LoVo (cell line): ENCODE measurements around the gene TXLNA.
"Not testable (repeated sequence)": the region's sequence is repeated elsewhere in the genome, so short reads cannot be mapped to it uniquely, and the experiment has no call there.

ENCODE experiments used
- DNase-seq: peaks from one replicate; pipeline ENCODE4 v3.0.0-alpha.2; 2016; ENCODE audit warnings: low spot score

Gene TXLNA

DNA sequence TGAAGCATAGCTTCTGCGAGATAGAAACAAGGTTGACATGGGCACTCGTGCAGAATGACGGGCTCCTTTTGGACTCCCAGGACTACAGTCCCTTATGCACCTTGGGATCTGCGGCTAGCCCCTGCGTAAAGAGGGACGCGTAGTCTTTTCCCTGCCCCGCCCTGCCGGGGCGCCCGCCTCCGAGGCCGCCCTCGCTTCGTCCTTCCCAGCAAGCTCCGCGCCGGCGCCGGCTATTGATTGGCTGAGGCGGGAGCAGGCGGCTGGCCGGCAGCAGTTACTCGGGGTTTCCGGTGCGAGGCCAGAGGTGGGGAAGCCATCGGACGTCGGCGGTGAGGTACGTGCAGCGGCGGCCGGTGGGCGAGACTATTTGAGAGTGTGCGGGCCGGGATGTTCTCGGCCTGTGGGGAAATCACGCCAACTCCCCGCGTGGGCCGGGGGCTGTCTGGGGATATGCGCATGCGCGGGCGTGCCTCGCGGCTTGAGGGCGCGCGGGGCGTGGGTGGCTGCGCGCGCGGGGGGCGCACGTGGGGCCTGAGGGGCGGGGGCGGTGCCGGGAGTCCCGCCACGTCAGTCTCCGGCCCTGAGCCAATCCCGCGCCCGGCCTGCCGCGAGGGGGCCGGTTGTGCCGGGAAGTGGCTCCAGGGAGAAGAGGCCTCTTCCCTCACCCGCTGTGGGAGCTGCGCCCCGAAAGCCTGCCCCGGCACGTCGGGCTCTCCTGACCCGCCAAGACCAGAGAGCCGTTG, at the start of gene TXLNA:
TXLNA (plus strand) TSS at position 233 of the 743 bp plus-strand sequence. CDS start 671 bp downstream, outside the sequence.
- peak; percentile 93 for DNase-seq

DNA sequence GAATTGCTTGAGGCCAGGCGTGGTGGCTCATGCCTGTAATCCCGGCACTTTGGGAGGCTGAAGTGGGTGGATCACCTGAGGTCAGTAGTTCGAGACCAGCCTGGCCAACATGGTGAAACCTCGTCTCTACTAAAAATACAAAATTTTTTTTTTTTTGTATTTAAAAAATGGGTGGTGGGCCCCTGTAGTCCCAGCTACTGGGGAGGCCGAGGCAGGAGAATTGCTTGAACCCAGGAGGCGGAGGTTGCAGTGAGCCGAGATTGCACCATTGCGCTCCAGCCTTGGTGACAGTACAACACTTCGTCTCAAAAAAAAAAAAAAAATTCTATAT, 45.6 kb upstream of the TXLNA start:
- not testable (repeated sequence) for DNase-seq

DNA sequence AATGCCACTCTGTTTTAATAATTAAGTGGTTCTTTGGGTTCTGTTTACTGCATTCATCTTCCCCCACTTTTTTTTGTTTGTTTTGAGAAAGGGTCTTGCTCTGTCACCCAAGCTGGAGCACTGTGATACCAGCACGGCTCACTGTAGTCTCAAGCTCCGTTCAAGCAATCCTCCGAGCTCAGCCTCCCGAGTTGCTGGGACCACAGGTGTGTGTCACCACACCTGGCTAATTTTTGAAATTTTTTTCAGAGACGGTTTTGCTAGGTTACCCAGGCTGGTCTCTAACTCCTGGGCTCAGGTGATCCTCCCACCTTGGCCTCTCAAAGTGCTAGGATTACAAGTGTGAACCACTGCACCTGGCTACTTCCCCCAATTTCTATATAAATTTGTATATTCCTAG, 42.4 kb upstream of the TXLNA start:
- DNase-seq, result no peak

DNA sequence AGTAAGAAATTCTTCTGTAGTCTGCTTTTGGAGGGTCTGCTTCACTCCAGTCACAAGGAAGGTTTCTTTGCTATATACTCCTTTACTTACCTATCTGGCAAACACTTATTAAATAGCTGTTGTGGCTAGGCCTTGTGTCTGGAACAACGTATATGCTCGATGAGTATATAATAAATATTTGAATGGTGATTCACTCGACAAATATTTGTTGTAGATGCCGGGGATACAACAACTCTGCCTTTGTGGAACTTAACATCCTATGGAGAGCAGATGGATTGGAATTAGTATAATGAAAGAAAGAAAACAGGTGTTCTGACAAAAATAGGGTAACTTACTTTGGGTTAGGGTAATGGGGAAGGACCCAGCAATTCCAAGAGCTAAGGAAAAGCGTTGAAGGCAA, 40.5 kb upstream of the TXLNA start:
- peak; percentile 53 for DNase-seq

DNA sequence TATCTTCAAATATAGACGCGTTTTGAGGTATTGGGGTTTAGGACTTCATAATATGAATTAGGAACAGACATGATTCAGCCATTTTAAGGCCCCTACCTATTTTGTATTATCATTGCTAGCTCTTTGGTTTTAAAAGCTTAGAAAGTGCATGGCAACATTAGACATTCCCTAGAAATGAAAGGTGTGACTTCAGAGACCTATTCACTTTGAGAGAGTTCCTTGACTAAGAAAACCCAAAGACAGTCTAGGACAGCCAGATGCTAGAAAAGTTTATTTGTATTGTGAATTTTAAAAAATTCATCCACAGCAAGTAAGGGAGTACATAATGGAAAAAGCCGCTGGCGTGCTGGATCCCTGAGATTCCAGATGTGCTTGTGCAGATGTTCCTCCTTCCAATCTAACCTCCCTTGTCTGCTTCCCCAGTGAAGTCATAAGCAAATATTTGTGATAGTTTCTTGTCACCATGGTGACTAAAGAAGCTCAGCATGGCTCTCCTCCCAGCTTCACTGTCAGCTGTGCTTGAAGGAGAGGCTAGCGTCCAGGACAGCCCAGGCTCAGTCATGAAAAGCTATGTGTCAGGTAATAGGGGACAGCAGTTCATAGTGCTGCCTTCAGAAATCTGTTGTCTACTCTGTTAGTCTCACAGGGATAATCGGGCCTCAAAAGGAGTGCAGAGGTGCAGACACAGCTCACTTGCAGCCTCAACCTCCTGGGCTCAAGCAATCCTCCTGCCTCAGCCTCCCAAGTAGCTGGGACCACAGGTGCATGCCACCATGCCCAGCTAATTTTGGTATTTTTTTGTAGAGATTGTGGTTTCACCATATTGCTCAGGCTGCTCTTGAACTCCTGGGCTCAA, 36.8 kb upstream of the TXLNA start:
- no peak for DNase-seq

DNA sequence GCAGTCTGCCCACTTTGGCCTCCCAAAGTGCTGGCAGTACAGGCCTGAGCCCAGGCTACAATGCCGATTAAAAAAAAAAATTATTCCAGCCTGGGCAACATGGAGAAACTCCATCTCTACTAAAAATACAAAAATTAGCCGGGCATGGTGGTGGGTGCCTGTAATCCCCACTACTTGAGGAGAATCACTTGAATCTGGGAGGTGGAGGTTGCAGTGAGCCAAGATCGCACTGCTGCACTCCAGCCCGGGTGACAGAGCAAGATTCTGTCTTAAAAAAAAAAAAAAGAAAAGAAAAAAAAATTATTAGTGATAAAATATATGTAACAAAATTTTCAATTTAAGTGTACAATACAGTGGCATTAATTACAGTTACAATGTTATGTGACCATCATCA, 36.2 kb upstream of the TXLNA start:
- DNase-seq, result not testable (repeated sequence)

DNA sequence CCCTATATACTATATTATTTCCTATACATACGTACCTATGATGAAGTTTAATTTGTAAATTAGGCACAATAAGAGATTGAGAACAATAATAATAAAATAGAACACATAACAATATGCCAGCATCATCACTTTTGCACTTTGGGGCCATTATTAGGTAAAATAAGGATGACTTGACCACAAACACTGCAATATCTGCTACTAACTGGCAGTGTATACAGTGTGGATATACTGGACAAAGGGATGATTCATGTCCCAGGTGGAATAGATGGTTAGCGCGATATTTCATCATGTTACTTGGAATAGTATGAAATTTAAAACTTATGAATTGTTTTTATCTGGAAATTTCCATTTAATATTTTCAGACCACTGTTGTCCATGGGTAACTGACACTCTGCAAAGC, 35.4 kb upstream of the TXLNA start:
- no peak for DNase-seq

DNA sequence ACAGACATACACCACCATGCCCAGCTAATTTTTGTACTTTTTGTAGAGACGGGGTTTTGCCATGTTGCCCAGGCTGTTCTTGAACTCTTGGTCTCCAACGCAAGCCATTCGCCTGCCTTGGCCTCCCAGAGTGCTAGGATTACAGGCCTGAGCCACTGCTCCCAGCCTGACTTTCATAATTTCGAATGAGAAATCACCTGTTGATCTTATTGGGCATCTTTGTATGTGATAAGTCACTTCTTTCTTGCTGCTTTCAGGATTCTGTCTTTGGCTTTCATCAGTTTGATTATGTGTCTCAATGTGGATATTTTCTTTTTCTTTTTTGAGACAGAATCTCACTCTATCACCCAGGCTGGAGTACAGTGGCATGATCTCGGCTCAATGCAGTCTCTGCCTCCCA, 31.7 kb upstream of the TXLNA start:
- not testable (repeated sequence) for DNase-seq

DNA sequence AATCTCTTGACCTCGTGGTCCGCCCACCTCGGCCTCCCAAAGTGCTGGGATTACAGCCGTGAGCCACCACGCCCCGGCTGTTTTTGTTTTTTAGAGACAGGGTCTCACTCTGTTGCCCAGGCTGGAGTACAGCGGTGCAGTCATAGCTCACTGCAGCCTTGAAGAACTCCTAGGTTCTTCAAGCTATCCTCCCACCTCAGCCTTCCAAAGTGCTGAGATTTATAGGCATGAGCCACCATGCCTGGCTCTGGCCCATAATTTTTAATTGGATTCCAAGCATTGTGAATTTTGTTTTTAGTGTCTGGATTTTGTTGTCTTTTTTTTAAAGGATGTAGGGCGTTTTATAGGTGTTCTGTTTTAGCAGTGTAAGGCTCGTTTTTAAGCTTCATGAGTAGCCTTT, 28.6 kb upstream of the TXLNA start:
- DNase-seq, result no peak

DNA sequence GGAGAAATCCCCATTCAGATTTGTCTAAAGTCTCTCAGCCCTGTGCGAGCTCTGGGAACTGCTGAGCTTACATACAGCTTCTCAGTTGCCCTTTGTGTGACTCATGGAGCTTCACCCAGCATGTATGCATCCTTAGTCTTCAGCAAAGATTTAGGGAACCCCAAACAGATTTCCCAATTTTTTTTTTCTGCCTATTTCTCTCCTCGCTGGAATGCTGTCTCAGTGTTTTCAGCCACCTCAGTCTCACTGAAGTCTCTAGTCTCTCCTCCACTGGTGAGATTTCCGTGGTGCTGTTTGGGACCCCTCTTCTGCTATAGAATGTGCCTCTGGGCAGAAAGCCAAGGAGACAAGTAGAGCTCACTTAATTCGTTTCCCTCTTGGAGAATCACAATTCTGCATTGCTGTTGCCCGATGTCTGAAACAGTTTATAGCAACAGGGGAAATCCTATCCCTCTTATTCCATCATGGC, 28.1 kb upstream of the TXLNA start:
- DNase-seq, result no peak

DNA sequence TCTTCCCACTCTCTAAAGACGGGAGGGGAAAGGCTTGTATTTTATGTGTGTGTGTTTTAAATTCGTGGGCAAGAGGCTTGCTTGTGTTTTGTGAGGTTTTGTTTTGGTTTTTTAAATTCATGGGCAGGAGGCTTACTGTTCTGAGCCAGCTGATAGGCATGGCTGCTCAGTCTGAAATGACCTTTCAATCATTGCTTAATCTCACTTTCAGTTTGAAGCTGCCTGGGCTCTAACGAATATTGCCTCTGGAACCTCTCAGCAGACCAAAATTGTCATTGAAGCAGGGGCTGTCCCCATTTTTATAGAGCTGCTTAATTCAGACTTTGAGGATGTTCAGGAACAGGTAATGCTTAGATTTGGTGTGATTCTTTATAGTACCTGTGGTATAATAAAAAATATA, 20.3 kb upstream of the TXLNA start:
- DNase-seq, result no peak

DNA sequence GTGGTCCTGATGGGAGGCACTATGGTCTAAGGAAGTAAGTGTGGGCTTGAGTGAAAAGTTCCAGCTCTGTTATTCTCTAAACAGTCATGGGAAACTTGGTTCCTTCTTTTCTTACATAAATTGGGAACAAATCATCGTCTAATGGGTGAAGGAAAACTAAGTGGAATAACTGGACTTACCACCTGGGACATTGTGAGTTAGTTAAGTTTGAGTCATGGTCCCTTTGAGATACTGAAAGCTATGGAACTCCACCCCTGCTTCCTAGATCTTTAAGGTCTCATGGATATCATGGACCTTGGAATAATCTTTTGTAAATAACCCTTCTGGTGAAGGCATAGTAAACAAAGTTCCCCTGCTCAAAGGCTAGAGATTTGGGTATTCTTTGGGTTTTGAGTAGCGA, 16.1 kb upstream of the TXLNA start:
- DNase-seq, result no peak

DNA sequence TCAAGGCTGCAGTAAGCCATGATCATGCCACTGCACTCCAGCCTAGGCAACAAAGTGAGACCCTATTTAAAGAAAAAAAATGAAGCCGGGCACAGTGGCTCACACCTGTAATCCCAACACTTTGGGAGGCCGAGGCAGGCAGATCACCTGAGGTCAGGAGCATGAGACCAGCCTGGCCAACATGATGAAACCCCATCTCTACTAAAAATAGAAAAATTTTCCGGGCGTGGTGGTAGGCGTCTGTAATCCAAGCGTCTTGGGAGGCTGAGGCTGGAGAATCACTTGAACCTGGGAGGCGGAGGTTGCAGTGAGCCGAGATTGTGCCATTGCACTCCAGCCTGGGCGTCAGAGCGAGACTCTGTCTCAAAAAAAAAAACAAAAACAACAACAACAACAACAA, 13.8 kb upstream of the TXLNA start:
- not testable (repeated sequence) for DNase-seq

DNA sequence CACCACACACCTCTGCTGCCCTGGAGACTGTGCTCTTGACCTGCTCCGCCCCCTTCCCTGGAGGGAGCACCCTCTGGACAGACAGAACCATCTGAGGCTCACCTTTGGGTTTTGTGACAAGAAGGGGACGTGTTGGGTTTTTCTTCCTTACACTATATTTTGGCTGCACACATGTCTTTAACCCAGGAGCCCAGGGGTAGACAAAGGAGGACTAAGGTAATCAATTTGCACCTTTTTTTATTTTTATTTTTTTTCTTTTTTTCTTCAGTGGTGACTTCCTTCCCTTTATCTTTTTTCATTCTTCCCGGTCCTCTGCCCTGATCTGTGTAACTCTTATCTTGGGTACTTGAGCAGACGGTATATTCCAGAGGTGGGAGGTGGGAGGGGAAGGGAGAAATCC, 8.5 kb upstream of the TXLNA start:
- no peak for DNase-seq

DNA sequence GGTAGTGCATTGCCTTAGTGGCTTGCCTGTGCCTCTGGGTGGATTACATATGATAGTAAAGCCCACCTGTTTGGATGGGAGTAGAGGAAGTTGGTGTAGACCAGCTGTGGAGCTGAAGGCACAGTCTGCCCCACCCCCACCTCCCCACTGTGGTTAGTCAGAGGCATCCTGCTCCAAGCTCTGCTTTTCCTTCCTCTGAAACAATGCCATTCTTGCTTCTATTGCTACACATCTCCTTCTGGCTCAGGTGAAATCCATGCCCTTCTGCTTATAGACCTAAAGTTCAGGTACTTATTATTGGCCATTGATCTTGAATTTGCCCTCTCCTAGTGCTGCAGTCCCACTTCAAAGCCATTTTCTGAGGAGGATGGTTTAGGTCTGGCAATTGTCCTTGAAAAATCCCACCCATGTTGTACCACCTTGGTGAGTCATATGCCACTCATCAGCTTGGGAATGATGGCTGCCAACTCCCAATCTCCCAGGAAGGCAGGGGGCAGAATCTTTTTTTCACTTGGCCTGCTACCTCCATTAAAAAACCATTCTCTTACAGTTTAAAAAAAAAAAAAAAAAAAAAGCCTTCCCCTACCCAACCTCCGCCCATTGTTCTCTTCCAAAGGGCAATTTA, 6.7 kb upstream of the TXLNA start:
- DNase-seq, result no peak

DNA sequence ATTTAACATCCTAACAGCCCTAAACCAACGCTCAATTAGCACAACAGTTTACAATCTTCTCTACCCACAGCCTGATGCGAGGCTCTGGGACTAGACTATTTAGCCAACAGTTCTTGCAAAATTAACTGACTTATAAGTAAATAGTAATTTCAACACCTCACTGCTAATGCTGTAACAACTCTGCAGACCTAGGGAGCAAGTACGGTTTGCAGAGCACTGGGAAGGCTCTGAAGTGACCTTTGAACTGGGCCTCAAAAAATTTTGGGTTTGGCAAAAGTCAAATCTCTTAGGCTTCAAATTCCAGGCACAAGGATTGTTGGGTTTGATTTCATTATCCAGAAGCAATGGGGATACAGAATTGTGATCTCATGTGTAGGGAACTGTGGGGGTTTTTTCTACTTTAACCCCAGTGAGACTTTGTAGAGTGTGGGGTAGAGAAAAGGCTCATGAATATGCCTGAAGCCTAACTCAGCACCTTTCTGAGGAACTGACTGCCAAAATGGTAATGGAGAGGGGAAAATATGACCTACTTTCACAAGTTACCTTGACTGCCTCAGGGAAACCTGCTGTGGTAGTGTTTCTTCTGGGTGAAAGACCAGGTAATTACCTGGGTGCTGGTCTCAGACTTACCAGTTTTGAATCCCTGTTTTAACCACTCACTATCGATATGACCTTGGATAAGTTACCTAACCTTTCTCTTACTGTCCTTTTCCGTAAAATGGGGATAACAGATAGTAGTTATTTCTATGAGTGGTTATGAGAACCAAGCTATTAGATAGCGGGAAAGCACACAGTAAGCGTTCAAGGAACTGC, 889 bp upstream of the TXLNA start:
- DNase-seq, result no peak

DNA sequence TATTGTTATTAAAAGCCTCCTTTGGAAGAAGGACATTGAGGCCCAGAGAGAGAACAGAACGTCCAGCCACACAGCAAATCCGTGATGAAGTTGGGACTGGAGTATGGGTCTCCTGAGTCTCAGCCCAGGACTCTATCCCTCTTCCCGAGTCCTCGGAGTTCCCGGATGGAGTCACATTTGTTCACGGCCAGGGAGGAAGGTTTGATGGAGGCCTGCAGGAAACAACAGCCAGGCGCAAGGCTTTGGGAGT, 357 bp upstream of the TXLNA start:
- DNase-seq, result no peak

DNA sequence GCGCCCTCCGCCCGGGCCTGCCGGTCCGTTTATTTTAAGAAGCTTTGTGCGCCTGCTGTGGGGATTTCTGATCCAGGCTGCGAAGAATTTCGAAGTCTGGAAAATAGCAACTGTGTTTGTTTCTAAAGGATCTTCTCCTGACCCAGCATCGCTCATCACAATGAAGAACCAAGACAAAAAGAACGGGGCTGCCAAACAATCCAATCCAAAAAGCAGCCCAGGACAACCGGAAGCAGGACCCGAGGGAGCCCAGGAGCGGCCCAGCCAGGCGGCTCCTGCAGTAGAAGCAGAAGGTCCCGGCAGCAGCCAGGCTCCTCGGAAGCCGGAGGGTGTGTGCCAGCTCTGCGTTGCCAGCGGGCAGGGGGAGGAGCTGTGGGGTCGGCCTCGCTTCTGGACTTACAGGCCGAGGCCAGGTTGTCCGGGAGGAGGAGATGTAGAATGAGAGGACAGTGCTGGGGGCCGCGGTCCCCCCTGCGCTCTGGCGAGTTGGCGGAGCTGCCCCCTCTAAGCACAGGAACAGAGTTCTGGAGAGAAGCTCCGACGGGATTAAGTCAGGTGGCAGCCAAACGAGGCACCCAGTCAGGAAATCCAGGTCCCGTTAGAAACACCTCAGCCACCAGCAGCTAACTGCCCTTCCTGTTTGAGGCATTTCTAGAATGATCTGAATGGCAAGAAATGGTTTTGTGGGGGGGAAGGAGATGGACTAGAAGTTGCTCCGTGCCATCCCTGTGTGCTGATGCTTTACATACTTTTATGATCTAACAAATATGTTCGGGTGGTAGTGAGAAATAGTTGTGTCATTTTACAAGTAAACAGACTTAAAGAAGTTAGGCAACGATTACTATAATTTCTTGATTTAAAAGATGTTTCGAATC, 948 bp downstream of the TXLNA start:
- peak; percentile 25 for DNase-seq

DNA sequence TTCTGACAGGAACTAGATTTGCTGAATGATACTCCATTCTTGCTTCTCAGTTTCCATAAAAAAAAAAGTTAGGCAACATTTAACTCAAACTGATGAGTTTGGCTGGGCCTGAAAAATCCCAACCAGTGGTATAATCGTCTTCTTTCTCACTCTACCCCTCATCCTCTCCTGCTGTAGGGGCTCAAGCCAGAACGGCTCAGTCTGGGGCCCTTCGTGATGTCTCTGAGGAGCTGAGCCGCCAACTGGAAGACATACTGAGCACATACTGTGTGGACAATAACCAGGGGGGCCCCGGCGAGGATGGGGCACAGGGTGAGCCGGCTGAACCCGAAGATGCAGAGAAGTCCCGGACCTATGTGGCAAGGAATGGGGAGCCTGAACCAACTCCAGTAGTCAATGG, 1.6 kb downstream of the TXLNA start:
- no peak for DNase-seq

DNA sequence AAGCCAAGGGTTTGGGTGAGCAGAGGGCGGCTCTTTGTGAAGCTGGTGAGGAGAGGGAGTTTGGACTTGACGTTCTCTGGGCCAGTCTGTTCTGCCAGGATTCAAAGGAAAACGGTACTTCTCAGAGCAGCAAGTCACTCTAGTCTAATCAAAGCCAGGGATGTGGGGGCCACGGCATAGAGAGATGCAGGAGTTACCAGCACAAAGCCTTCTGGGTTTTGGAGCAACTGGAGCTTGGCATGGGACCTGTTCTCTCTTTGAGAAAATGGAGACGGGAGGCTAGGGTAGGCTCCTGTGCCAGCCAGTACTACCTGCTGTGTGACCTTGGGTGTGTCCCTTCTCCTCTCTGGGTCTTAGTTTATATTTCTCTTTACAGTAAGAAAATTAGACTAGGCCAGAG, 2.1 kb downstream of the TXLNA start:
- DNase-seq, result no peak

DNA sequence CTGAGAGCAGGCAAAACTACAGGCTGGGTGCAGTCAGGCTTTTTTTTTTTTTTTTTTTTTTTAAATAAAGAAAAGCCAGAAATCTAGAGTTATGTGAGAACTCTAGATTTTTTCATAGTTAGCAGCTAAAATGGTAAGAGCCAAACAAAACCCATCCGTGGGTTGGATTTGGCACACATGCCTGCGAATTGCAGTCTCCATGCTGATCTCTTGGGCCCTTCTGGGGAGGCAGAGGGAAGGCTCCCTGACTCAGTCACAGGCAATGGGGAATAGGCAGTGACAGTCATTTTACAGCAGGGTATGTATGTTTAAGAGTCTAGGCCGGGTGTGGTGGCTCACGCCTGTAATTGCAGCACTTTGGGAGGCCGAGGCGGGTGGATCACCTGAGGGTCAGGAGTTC, 2.6 kb downstream of the TXLNA start:
- DNase-seq, result no peak

DNA sequence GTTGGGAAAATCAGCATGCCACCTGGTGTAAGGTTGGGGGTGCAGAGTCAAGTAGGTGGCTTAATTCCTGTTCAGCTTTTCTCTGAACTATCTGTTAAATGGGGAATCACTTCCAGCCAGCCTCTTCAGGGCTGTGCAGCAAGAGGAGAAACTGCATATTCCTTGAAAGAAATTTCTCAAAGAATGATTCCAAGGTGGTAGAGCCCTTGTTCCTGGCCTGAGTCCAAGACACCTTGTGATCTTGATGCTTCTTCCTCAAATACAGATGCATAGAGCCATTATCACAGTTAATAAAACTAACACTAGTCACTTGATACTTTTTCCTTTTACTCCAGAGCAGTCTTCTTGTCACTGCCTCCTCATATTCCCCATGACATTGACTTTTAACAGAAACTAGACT, 5.2 kb downstream of the TXLNA start:
- no peak for DNase-seq
